Choroid plexus epithelial cell (primary cell): Measurements from ENCODE around the gene UNC5B.

Experiments used
- DNase-seq: peaks from one replicate; pipeline ENCODE4 v3.0.0-alpha.2; 2010; ENCODE audit warnings: low read depth
- H3K4me3 ChIP-seq: 2 replicates; pipeline ENCODE4 v1.5.1; 2011; ENCODE audit warnings: low read depth, mild to moderate bottlenecking, control low read depth, low read length, moderate library complexity
- CTCF ChIP-seq: conservative IDR thresholded peaks from 2 replicates; pipeline ENCODE4 v1.5.1; 2011; ENCODE audit warnings: low read depth, mild to moderate bottlenecking, control low read depth, inconsistent platforms, low read length, moderate library complexity

Gene UNC5B

GRCh38 chr10:71285180-71285545 is 72.8 kb downstream of the UNC5B start:
- peak; percentile 59 for DNase-seq
- H3K4me3 ChIP-seq: no peak overlapping the region

GRCh38 chr10:71285986-71286385 is 73.6 kb downstream of the UNC5B start:
- DNase-seq: no peak
- TF ChIP-seq CTCF: no peak
- no peak overlapping the region for H3K4me3 ChIP-seq

More at GRCh38 chr10:71285180-71285545, 72.8 kb downstream of the UNC5B start:
- TF ChIP-seq CTCF: peak; percentile 83

GRCh38 chr10:71286521-71287294 is 74.3 kb downstream of the UNC5B start:
- TF ChIP-seq CTCF: no peak
- no peak overlapping the region for H3K4me3 ChIP-seq
- no peak for DNase-seq

- no peak overlapping the region for H3K4me3 ChIP-seq
- DNase-seq: no peak
- TF ChIP-seq CTCF: no peak
Measured at GRCh38 chr10:71287456-71287855, 75.1 kb downstream of the UNC5B start.

- TF ChIP-seq CTCF: no peak
- no peak overlapping the region for H3K4me3 ChIP-seq
- DNase-seq: no peak
Measured at GRCh38 chr10:71288461-71288860, 76.1 kb downstream of the UNC5B start.

- H3K4me3 ChIP-seq: no peak overlapping the region
- no peak for DNase-seq
Measured at GRCh38 chr10:71289421-71290130, 77.2 kb downstream of the UNC5B start.

More at GRCh38 chr10:71289421-71290130, 77.2 kb downstream of the UNC5B start:
- no peak for TF ChIP-seq CTCF
